Bronchial epithelial cell (primary cell): ENCODE data around the gene SERPINE3. TPM values are rescaled to one million over a fixed set of nuclear protein-coding genes. Genes with fewer than 3 reads are reported as not detected.

Experiments
- DNase-seq: peaks from one replicate; pipeline ENCODE4 v3.0.0-alpha.2; 2010; ENCODE audit warnings: low read depth
- FAIRE-seq: peaks from 2 replicates; lab custom pipeline; 2011; peaks lifted over from hg19 to GRCh38; lab: Jason Lieb, UNC
- H3K27me3 ChIP-seq: 2 replicates; pipeline ENCODE4 v1.5.1; 2011; ENCODE audit warnings: low read length; ENCODE audit not compliant: control insufficient read depth, insufficient read depth
- H3K36me3 ChIP-seq: 2 replicates; pipeline ENCODE4 v1.5.1; 2011; ENCODE audit warnings: low read length; ENCODE audit not compliant: control insufficient read depth, insufficient read depth
- H3K4me3 ChIP-seq: 2 replicates; pipeline ENCODE4 v1.5.1; 2011; ENCODE audit warnings: mild to moderate bottlenecking, low read depth, low read length, control low read depth
- CTCF ChIP-seq: IDR thresholded peaks from 2 replicates; pipeline ENCODE4 v1.5.1; 2011; ENCODE audit warnings: mild to moderate bottlenecking, moderate library complexity, low read length, control low read depth, inconsistent platforms; ENCODE audit not compliant: insufficient read depth, severe bottlenecking
- total RNA-seq: library from RNA; depleted of rRNA; stranded (reverse); fragments of >200 nt; gene quantifications from 2 replicates; pipeline ENCODE4 v1.2.1, GENCODE V29; 2014

SERPINE3 gene
- total RNA-seq, 1 donor from 2014 or later = not detected

- no peak overlapping the region for H3K4me3 ChIP-seq
- H3K27me3 ChIP-seq = peaks cover 2% of the 10 kb centered on the region
- FAIRE-seq (no peak), DNase-seq (no peak)
- H3K36me3 ChIP-seq = no peaks in the 10 kb centered on the region
- no peak for TF ChIP-seq CTCF
Observed at GRCh38 chr13:51313619-51314018, 25.9 kb upstream of the SERPINE3 start.

- no peak for FAIRE-seq
- no peak for DNase-seq
- TF ChIP-seq CTCF = no peak
Observed at GRCh38 chr13:51317262-51317661, 22.2 kb upstream of the SERPINE3 start.

GRCh38 chr13:51318015-51318414 lies 21.5 kb upstream of the SERPINE3 start:
- H3K36me3 ChIP-seq = no peaks in the 10 kb centered on the region
- DNase-seq (no peak), FAIRE-seq (peak; percentile 18)
- no peak overlapping the region for H3K4me3 ChIP-seq
- no peak for TF ChIP-seq CTCF
- H3K27me3 ChIP-seq = no peaks in the 10 kb centered on the region

More at GRCh38 chr13:51317262-51317661, 22.2 kb upstream of the SERPINE3 start:
- no peaks in the 10 kb centered on the region for H3K27me3 ChIP-seq
- H3K4me3 ChIP-seq = no peak overlapping the region
- no peaks in the 10 kb centered on the region for H3K36me3 ChIP-seq

GRCh38 chr13:51318876-51319275 lies 20.6 kb upstream of the SERPINE3 start:
- no peaks in the 10 kb centered on the region for H3K27me3 ChIP-seq
- no peak for TF ChIP-seq CTCF
- no peak overlapping the region for H3K4me3 ChIP-seq
- DNase-seq (no peak), FAIRE-seq (peak; percentile 50)
- H3K36me3 ChIP-seq = no peaks in the 10 kb centered on the region

- FAIRE-seq = no peak
- no peaks in the 10 kb centered on the region for H3K36me3 ChIP-seq
- no peak for TF ChIP-seq CTCF
Observed at GRCh38 chr13:51321836-51322235, 17.7 kb upstream of the SERPINE3 start.

GRCh38 chr13:51322826-51323225 lies 16.7 kb upstream of the SERPINE3 start:
- Histone ChIP-seq H3K4me3 (no peak overlapping the region), H3K27me3 (no peaks in the 10 kb centered on the region), H3K36me3 (no peaks in the 10 kb centered on the region)
- FAIRE-seq = no peak
- DNase-seq = no peak
- no peak for TF ChIP-seq CTCF

More at GRCh38 chr13:51321836-51322235, 17.7 kb upstream of the SERPINE3 start:
- DNase-seq = no peak
- Histone ChIP-seq H3K4me3 (no peak overlapping the region), H3K27me3 (no peaks in the 10 kb centered on the region)
